Measurements from ENCODE around the gene LENEP. TPM values are rescaled to one million over a fixed set of nuclear protein-coding genes. Genes with fewer than 3 reads are reported as not detected.
A peak's percentile ranks its signal among the peaks of the same experiment; 100 is the strongest.

The LENEP gene
- polyA plus RNA-seq (2013, experiment 1 of 2; ENCODE audit: insufficient read length): not detected
- not detected for polyA plus RNA-seq (2013, experiment 2 of 2; ENCODE audit: insufficient read length)

- no peak for DNase-seq
Measured at GRCh38 chr1:154993572-154994268, at the start of gene LENEP. Gene LENEP, plus strand, starts transcription at chr1:154993586. Its CDS starts 22 bp downstream, at chr1:154993608.

DNA sequence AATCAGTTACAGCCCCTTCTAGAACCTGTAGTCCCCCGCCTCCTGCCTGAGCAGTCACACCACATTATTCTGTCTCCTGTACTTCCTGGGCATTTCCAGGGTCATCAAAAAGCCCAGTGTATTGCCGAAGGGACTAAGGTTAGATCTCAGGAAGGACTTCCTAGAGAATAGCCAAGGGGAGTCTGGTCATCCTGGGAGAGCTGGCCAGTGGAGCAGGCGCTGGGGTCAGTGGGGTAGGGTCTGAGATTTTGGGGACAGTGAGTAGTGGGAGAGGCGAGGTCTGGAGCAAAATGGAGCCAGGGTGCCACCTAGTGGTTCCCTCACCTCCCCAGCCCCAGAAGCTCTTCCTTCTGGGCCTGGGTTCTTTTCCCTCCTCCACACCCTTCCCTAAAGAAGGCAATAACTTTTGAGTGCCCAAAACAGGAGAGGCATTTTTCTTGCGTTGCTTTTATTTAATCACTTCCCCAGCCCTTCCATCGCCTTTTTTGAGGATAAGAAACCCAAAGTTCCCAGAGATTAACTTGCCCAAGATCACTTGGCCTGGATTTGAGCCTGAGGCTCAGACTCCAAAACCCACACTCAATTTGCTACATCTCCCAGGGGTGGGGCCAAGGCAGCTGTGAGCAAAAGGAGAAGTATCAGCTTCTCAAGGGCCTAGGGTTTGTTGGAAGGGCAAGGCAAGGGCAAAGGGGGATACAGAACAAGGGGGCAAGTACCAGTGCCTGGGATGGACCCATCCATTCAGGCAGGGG, 49.6 kb upstream of the LENEP start:
- DNase-seq: no peak

GRCh38 chr1:154944401-154945159, 48.8 kb upstream of the LENEP start:
- no peak for DNase-seq

- DNase-seq: no peak
Measured at GRCh38 chr1:154945160-154945961, 48.0 kb upstream of the LENEP start.

DNA sequence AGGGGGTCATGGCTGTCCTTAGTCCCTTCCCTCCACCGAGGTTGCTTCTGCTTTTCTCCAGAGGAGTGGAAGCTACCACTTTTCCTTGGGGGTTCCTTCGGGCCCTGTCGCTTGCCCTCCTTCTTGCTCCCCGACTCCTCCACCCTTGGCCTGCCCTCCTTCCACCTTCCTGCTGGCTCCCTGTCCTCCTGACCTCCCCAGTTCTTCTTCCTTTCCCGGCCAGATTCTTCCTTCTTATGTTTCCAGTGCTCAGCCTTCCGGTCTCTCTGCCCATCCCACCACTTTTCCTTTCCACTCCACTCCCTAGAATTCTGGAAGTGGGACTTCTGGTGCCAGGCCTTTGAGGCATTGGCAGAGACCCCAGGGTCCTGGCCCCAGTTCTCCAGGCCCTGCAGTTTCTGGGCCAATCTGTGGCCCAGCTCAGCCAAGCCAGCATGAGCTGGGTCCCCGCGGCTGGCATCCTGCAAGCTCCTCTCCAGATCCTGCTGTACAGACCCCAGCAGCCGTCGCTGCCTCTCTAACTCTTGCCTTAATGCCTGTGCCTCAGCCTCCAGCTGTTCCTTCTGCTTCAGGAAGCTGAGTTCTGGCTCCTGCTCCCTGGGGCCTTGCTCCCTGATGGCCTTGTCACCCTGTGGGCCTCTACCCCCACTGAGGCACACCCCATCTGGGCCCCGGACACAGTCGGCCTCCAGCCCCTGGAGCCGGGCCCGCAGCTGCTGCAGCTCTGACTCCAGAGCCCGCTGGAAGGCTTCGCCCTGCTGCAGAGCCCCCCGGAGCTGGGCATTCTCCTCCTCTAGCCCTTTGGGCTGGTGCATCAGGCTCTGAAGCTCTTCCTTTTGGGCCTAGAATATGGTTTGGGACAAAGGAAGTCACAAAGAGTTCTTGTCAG, 47.2 kb upstream of the LENEP start:
- DNase-seq: no peak

- DNase-seq: no peak
Measured at GRCh38 chr1:154948079-154948478, 45.3 kb upstream of the LENEP start.

GRCh38 chr1:154951901-154952657, 41.3 kb upstream of the LENEP start:
- DNase-seq: no peak

DNA sequence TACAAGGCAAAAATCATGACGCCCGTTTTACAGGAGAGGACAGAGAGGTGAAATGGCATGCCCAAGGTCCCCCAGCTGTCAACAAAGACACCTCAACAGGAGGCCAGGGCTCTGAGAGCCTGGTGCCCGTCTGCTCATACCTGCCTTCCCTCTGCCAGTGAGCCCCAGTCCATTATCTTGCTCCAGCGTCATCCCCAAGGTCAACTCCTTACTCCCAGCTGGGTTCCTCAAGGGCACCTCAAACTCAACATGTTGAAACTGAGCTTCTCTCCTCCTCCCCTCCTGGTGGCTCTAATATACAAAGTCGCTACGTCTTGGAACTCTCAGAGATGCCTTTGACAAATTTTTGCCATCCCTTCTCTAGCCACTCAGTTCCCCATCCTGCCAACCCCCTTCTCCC, 40.7 kb upstream of the LENEP start:
- DNase-seq: no peak

GRCh38 chr1:154953611-154954038, 39.8 kb upstream of the LENEP start:
- DNase-seq: no peak

- no peak for DNase-seq
Measured at GRCh38 chr1:154954541-154954940, 38.8 kb upstream of the LENEP start.

- peak; percentile 64 for DNase-seq
Measured at GRCh38 chr1:154955039-154955717, 38.2 kb upstream of the LENEP start.

GRCh38 chr1:154955718-154956543, 37.5 kb upstream of the LENEP start, which contains the start of gene PBXIP1:
Gene PBXIP1, minus strand, starts transcription at chr1:154956099. Its CDS starts 2,378 bp downstream, at chr1:154953721.
- peak; percentile 92 for DNase-seq

DNA sequence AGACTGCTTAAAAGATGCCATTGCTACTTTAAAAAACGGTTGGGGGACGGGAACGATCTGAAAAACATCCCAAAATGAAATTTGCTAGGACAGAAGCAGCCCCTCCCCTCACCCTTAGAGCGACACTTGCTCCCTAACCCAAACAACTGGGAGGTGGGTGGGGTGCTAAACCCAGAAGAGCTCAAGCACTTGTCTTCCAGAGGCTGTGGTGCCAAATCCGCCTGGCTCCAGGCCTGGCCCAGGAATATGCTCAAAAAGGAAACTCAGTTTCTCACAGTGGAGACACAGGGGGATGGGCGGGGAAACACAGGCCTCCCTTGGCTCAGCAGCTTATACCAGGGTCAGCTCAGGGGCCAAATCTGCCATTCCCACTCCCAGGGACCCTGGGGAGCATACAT, 36.8 kb upstream of the LENEP start:
- DNase-seq: no peak

- no peak for DNase-seq
Measured at GRCh38 chr1:154957091-154957657, 36.2 kb upstream of the LENEP start.

DNA sequence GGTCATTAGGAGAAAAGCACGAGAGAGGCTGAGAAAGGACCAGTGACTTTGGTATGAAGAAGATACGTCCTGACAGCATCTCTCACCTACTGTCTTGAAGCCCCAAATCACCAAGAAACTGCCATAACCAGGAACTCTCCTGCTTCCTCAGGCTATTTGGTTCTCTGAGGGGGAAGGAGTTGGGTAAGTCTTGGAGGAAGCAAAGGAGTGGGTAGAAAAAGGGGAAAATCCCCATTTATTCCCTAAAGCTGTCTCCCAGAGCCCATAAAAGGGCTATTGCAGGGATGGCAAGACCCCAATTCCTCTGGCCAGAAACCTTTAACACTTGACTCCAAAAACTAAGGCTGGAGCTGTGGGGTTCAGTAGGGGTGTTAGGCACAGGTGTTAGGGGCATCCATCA, 35.4 kb upstream of the LENEP start:
- DNase-seq: no peak

GRCh38 chr1:154958681-154959425, 34.5 kb upstream of the LENEP start:
- no peak for DNase-seq

GRCh38 chr1:154959426-154959780, 34.0 kb upstream of the LENEP start:
- DNase-seq: no peak

All from fibroblast of skin of back (primary cell).